GM23338 (cell line): ENCODE data around the gene GOLT1A. TPM values are rescaled to one million over a fixed set of nuclear protein-coding genes. Genes with fewer than 3 reads are reported as not detected.

Experiments
- ATAC-seq: fragments of 200-7000 bp; cut with Tn5 transposase; 3 replicates; pipeline ENCODE4 v1.9.1; 2020
- DNase-seq: peaks from one replicate; pipeline ENCODE4 v3.0.0-alpha.2; 2015; ENCODE audit warnings: low spot score
- H2AFZ ChIP-seq: fragments of 200-600 bp; sonication (generic); 2 replicates; pipeline ENCODE4 v1.8.0; 2016; ENCODE audit warnings: antibody characterized with exemption, mild to moderate bottlenecking, moderate library complexity
- H3F3A ChIP-seq: fragments of 200-600 bp; sonication (generic); replicated peaks from 2 replicates; pipeline ENCODE4 v1.8.0; 2017; ENCODE audit warnings: antibody characterized with exemption, mixed run types, low read depth
- H3K27ac ChIP-seq: fragments of 200-600 bp; sonication (generic); 2 replicates; pipeline ENCODE4 v1.6.1; 2016; ENCODE audit warnings: low read depth
- H3K27me3 ChIP-seq: fragments of 200-600 bp; sonication (generic); 2 replicates; pipeline ENCODE4 v1.8.0; 2016; ENCODE audit warnings: mild to moderate bottlenecking, mixed run types, moderate library complexity; ENCODE audit not compliant: insufficient read depth
- H3K36me3 ChIP-seq: fragments of 200-600 bp; sonication (generic); 2 replicates; pipeline ENCODE4 v1.8.0; 2016; ENCODE audit warnings: mild to moderate bottlenecking; ENCODE audit not compliant: insufficient read depth
- H3K4me1 ChIP-seq: fragments of 200-600 bp; sonication (generic); 2 replicates; pipeline ENCODE4 v1.8.0; 2016; ENCODE audit warnings: mild to moderate bottlenecking, moderate library complexity; ENCODE audit not compliant: insufficient read depth
- H3K4me2 ChIP-seq: fragments of 200-600 bp; sonication (generic); 2 replicates; pipeline ENCODE4 v1.7.1; 2017; ENCODE audit warnings: mixed run types
- H3K4me3 ChIP-seq: fragments of 200-600 bp; sonication (generic); 2 replicates; pipeline ENCODE4 v1.6.1; 2016; ENCODE audit warnings: mixed run types
- H3K79me2 ChIP-seq: fragments of 200-600 bp; sonication (generic); replicated peaks from 2 replicates; pipeline ENCODE4 v1.8.0; 2017; ENCODE audit warnings: mild to moderate bottlenecking; ENCODE audit not compliant: insufficient read depth
- H3K9me2 ChIP-seq: fragments of 200-600 bp; sonication (generic); 2 replicates; pipeline ENCODE4 v1.8.0; 2017; ENCODE audit not compliant: insufficient read depth
- H4K20me1 ChIP-seq: fragments of 200-600 bp; sonication (generic); replicated peaks from 2 replicates; pipeline ENCODE4 v1.8.0; 2017; ENCODE audit warnings: mild to moderate bottlenecking; ENCODE audit not compliant: insufficient read depth
- H3K27ac Mint-ChIP-seq: 2 replicates; pipeline ENCODE4 v1.8.0; 2020; ENCODE audit warnings: inconsistent platforms, mild to moderate bottlenecking, moderate library complexity, mixed read lengths
- H3K27me3 Mint-ChIP-seq: 3 replicates; pipeline ENCODE4 v1.8.0; 2022; ENCODE audit warnings: low read depth, mild to moderate bottlenecking, moderate library complexity, mixed read lengths, inconsistent platforms; ENCODE audit not compliant: insufficient read depth, poor library complexity
- H3K36me3 Mint-ChIP-seq: 3 replicates; pipeline ENCODE4 v1.8.0; 2021; ENCODE audit warnings: low read depth, mild to moderate bottlenecking, inconsistent platforms, moderate library complexity, mixed read lengths
- H3K4me1 Mint-ChIP-seq: 3 replicates; pipeline ENCODE4 v1.8.0; 2020; ENCODE audit warnings: mild to moderate bottlenecking, inconsistent platforms, mixed read lengths
- H3K4me3 Mint-ChIP-seq: 3 replicates; pipeline ENCODE4 v1.8.0; 2021; ENCODE audit warnings: moderate library complexity, mild to moderate bottlenecking, inconsistent platforms, mixed read lengths
- H3K9me3 Mint-ChIP-seq: 3 replicates; pipeline ENCODE4 v1.8.0; 2020; ENCODE audit warnings: moderate library complexity, mild to moderate bottlenecking, inconsistent platforms, mixed read lengths
- CREB1 ChIP-seq: fragments of 250-450 bp; sonication (Bioruptor Pico); IDR thresholded peaks from 2 replicates; pipeline ENCODE4 v1.5.0; 2020; ENCODE audit warnings: low read depth, mild to moderate bottlenecking, moderate library complexity
- CTCF ChIP-seq, 2 experiments: fragments of 200-600 bp in 1 of 2; sonication (generic) in 1 of 2; conservative IDR thresholded peaks; 2 replicates each; pipeline versions ENCODE4 v1.5.1 to v1.6.1; 2016 to 2017; ENCODE audit warnings: antibody characterized with exemption in 2 of 2, low read depth in 2 of 2, mild to moderate bottlenecking in 2 of 2, moderate library complexity in 1 of 2
- ETS1 ChIP-seq: IDR thresholded peaks from 2 replicates; pipeline ENCODE4 v1.6.1; 2016; ENCODE audit warnings: antibody characterized with exemption
- EZH2 ChIP-seq: fragments of 200-600 bp; sonication (generic); IDR thresholded peaks from one replicate; pipeline ENCODE4 v1.8.0; 2017; ENCODE audit warnings: antibody characterized with exemption, mild to moderate bottlenecking, low read depth; ENCODE audit not compliant: unreplicated experiment
- EZH2phosphoT487 ChIP-seq: fragments of 200-600 bp; sonication (generic); IDR thresholded peaks from one replicate; pipeline ENCODE4 v1.8.1; 2018; ENCODE audit warnings: antibody characterized with exemption; ENCODE audit not compliant: unreplicated experiment
- JUNB ChIP-seq: IDR thresholded peaks from one replicate; pipeline ENCODE4 v1.6.1; 2016; ENCODE audit warnings: antibody characterized with exemption; ENCODE audit not compliant: unreplicated experiment
- NANOG ChIP-seq: IDR thresholded peaks from 2 replicates; pipeline ENCODE4 v1.6.1; 2016; ENCODE audit warnings: antibody characterized with exemption, borderline replicate concordance
- POLR2AphosphoS5 ChIP-seq: IDR thresholded peaks from 2 replicates; pipeline ENCODE4 v1.6.1; 2016; ENCODE audit warnings: antibody characterized with exemption, low read depth
- REST ChIP-seq: IDR thresholded peaks from one replicate; pipeline ENCODE4 v1.6.1; 2018; ENCODE audit warnings: antibody characterized with exemption; ENCODE audit not compliant: unreplicated experiment
- STAT1 ChIP-seq: IDR thresholded peaks from one replicate; pipeline ENCODE4 v1.6.1; 2016; ENCODE audit warnings: antibody characterized with exemption; ENCODE audit not compliant: unreplicated experiment
- ZNF114 ChIP-seq: fragments of 250-450 bp; sonication (Bioruptor Pico); IDR thresholded peaks from 2 replicates; pipeline ENCODE4 v1.5.0; 2020; ENCODE audit warnings: mild to moderate bottlenecking, moderate library complexity
- ZNF331 ChIP-seq: fragments of 250-450 bp; sonication (Bioruptor Pico); IDR thresholded peaks from 2 replicates; pipeline ENCODE4 v1.5.0; 2020; ENCODE audit warnings: low read depth, mild to moderate bottlenecking, moderate library complexity
- ZNF462 ChIP-seq: fragments of 250-450 bp; sonication (Bioruptor Pico); IDR thresholded peaks from 2 replicates; pipeline ENCODE4 v1.5.0; 2020; ENCODE audit warnings: mild to moderate bottlenecking, moderate library complexity
- polyA plus RNA-seq: library from polyadenylated mRNA; unstranded; fragments of >200 nt; fragmentation: Nextera tagmentation; extraction: Ambion mirVana; gene quantifications from 2 replicates; pipeline ENCODE4 v1.2.1, GENCODE V29; 2016
- total RNA-seq: library from RNA; depleted of rRNA; stranded (reverse); fragments of >200 nt; shearing (Covaris generic); gene quantifications from 2 replicates; pipeline ENCODE4 v1.2.3, GENCODE V29; 2014

Gene GOLT1A
- total and polyA plus RNA-seq, 2 experiments from 2014 or later, result 3.0 to 7.2 TPM

- Mint-ChIP-seq H3K4me1 (peaks cover 19% of the 10 kb centered on the region; the same call in 2 of the 3 replicates), H3K27ac (no peak overlapping the region), H3K9me3 (no peaks in the 10 kb centered on the region), H3K4me3 (no peak overlapping the region), H3K36me3 (peaks cover 7% of the 10 kb centered on the region; the same call in 1 of the 3 replicates), H3K27me3 (peaks cover 3% of the 10 kb centered on the region)
- Histone ChIP-seq H3K36me3 (no peaks in the 10 kb centered on the region), H4K20me1 (no peaks in the 10 kb centered on the region), H2AFZ (no peak overlapping the region), H3K9me2 (no peaks in the 10 kb centered on the region), H3K4me2 (no peak overlapping the region), H3K79me2 (no peaks in the 10 kb centered on the region), H3F3A (no peaks in the 10 kb centered on the region), H3K4me3 (no peak overlapping the region), H3K4me1 (no peaks in the 10 kb centered on the region), H3K27me3 (no peaks in the 10 kb centered on the region), H3K27ac (no peak overlapping the region)
- TF ChIP-seq ZNF114 (no peak), ZNF331 (CRISPR knock-in tag) (no peak), STAT1 (no peak), EZH2 (no peak), CTCF (conservative IDR thresholded peaks at IDR 0.05; ENCODE audit: low read depth in 2 of 2) (no peak), CREB1 (CRISPR knock-in tag) (no peak), JUNB (no peak), REST (no peak), POLR2AphosphoS5 (no peak), ZNF462 (CRISPR knock-in tag) (no peak), ETS1 (no peak), NANOG (no peak), EZH2phosphoT487 (no peak)
- no peak for ATAC-seq
- no peak for DNase-seq
Measured at GRCh38 chr1:204222764-204223055, 8.9 kb upstream of the GOLT1A start.
